GM21529 (cell line): ENCODE measurements around the gene NKTR.
"Not testable (repeated sequence)": the region's sequence is repeated elsewhere in the genome, so short reads cannot be mapped to it uniquely, and the experiment has no call there.

Source experiments
- ATAC-seq: cut with Tn5 transposase; IDR thresholded peaks from one replicate; pipeline ENCODE4 v1.9.1; 2021; ENCODE audit not compliant: unreplicated experiment

Gene NKTR

GRCh38 chr3:42593635-42594034, 6.9 kb upstream of the NKTR start:
- no peak for ATAC-seq

- ATAC-seq = no peak
These were observed 4.8 kb upstream of the NKTR start for GRCh38 chr3:42595682-42596081.

- ATAC-seq = not testable (repeated sequence)
These were observed 3.4 kb upstream of the NKTR start for GRCh38 chr3:42597098-42597497.

- peak; percentile 28 for ATAC-seq
These were observed 631 bp downstream of the NKTR start for GRCh38 chr3:42600958-42601675.

- ATAC-seq = no peak
These were observed 1.6 kb downstream of the NKTR start for GRCh38 chr3:42601896-42602581.

GRCh38 chr3:42602961-42603360, 2.5 kb downstream of the NKTR start:
- ATAC-seq = no peak

- ATAC-seq = no peak
These were observed 5.2 kb downstream of the NKTR start for GRCh38 chr3:42605546-42606173.

GRCh38 chr3:42608581-42608980, 8.1 kb downstream of the NKTR start:
- ATAC-seq = no peak

- no peak for ATAC-seq
These were observed 10.5 kb downstream of the NKTR start for GRCh38 chr3:42610976-42611375.

GRCh38 chr3:42612217-42612616, 11.7 kb downstream of the NKTR start:
- ATAC-seq = no peak

GRCh38 chr3:42612928-42613327, 12.4 kb downstream of the NKTR start:
- ATAC-seq = peak; percentile 81

- ATAC-seq = no peak
These were observed 13.0 kb downstream of the NKTR start for GRCh38 chr3:42613462-42613861.

- ATAC-seq = no peak
These were observed 31.1 kb downstream of the NKTR start for GRCh38 chr3:42631620-42632019.

GRCh38 chr3:42632146-42632545, 31.7 kb downstream of the NKTR start:
- no peak for ATAC-seq

- no peak for ATAC-seq
These were observed 33.1 kb downstream of the NKTR start for GRCh38 chr3:42633544-42633943.

- no peak for ATAC-seq
These were observed 34.6 kb downstream of the NKTR start for GRCh38 chr3:42635111-42635510.

GRCh38 chr3:42637001-42637400, 36.5 kb downstream of the NKTR start:
- ATAC-seq = no peak

- peak; percentile 61 for ATAC-seq
These were observed 37.9 kb downstream of the NKTR start for GRCh38 chr3:42638339-42638842.

GRCh38 chr3:42639192-42639591, 38.7 kb downstream of the NKTR start:
- no peak for ATAC-seq

GRCh38 chr3:42640129-42640528, 39.6 kb downstream of the NKTR start:
- no peak for ATAC-seq

GRCh38 chr3:42640771-42641370, 40.4 kb downstream of the NKTR start:
- no peak for ATAC-seq
